GM18868 (cell line): ENCODE data around the gene EPS8L3.
"Not testable (repeated sequence)": the region's sequence is repeated elsewhere in the genome, so short reads cannot be mapped to it uniquely, and the experiment has no call there.

ENCODE experiments used
- ATAC-seq: cut with Tn5 transposase; IDR thresholded peaks from one replicate; pipeline ENCODE4 v1.9.1; 2021; ENCODE audit warnings: mild to moderate bottlenecking, moderate library complexity; ENCODE audit not compliant: unreplicated experiment

EPS8L3 gene

GRCh38 chr1:109714661-109715372 is 48.9 kb downstream of the EPS8L3 start:
- ATAC-seq: no peak

- ATAC-seq: no peak
These were observed 50.1 kb downstream of the EPS8L3 start for GRCh38 chr1:109713636-109714035.

GRCh38 chr1:109712321-109712864 is 51.3 kb downstream of the EPS8L3 start:
- no peak for ATAC-seq

- not testable (repeated sequence) for ATAC-seq
These were observed 52.0 kb downstream of the EPS8L3 start, which contains the start of gene GSTM5 for GRCh38 chr1:109711593-109712320. TSS of gene GSTM5 (plus strand) at chr1:109712251. CDS start at chr1:109712313, 62 bp downstream.

GRCh38 chr1:109709822-109710221 is 53.9 kb downstream of the EPS8L3 start:
- not testable (repeated sequence) for ATAC-seq

GRCh38 chr1:109708949-109709348 is 54.8 kb downstream of the EPS8L3 start:
- not testable (repeated sequence) for ATAC-seq

- ATAC-seq: no peak
These were observed 58.3 kb downstream of the EPS8L3 start for GRCh38 chr1:109705411-109705810.

GRCh38 chr1:109704173-109704572 is 59.5 kb downstream of the EPS8L3 start:
- no peak for ATAC-seq

GRCh38 chr1:109702940-109703339 is 60.8 kb downstream of the EPS8L3 start:
- ATAC-seq: not testable (repeated sequence)
